CD4-positive, alpha-beta memory T cell (primary cell): ENCODE results near the gene TNFRSF11A. TPM values are rescaled to one million over a fixed set of nuclear protein-coding genes. Genes with fewer than 3 reads are reported as not detected.

Experiments used
- CTCF ChIA-PET: fragments of 350-600 bp; sonication (Branson Sonifier 250); formaldehyde crosslinking; loops from one replicate; lab custom pipeline; 2021; ENCODE audit warnings: inconsistent platforms; ENCODE audit not compliant: partially characterized antibody; lab: Charles Lee
- POLR2A ChIA-PET: fragments of 350-600 bp; sonication (Branson Sonifier 250); formaldehyde crosslinking; loops from one replicate; lab custom pipeline; 2021; ENCODE audit not compliant: partially characterized antibody; lab: Charles Lee
- DNase-seq, 5 donors: peaks; one replicate each; pipeline versions ENCODE4 v3.0.0 to v3.0.0-alpha.2; 2020 to 2022; ENCODE audit warnings: mixed read lengths in 1 of 5
- H3K27ac ChIP-seq: one replicate; pipeline ENCODE4 v1.7.0; 2013; ENCODE audit warnings: low read depth, low read length
- H3K27me3 ChIP-seq: 2 replicates; pipeline ENCODE4 v1.7.0; 2013; ENCODE audit warnings: mild to moderate bottlenecking, low read length, moderate library complexity; ENCODE audit not compliant: insufficient read depth
- H3K36me3 ChIP-seq: 2 replicates; pipeline ENCODE4 v1.7.0; 2013; ENCODE audit warnings: mild to moderate bottlenecking, low read length, moderate library complexity; ENCODE audit not compliant: insufficient read depth
- H3K4me1 ChIP-seq: 2 replicates; pipeline ENCODE4 v1.7.0; 2013; ENCODE audit warnings: mild to moderate bottlenecking, low read length, moderate library complexity; ENCODE audit not compliant: insufficient read depth
- H3K4me3 ChIP-seq, 2 donors: one replicate each; pipeline ENCODE4 v1.7.0; 2013; ENCODE audit warnings: low read length in 2 of 2, mild to moderate bottlenecking in 1 of 2
- H3K9me3 ChIP-seq, 2 donors: one replicate each; pipeline ENCODE4 v1.7.0; 2013; ENCODE audit warnings: low read length in 2 of 2, control low read depth in 1 of 2; ENCODE audit not compliant: control insufficient read depth in 1 of 2
- H3K27ac Mint-ChIP-seq, 7 donors: one replicate each; pipeline ENCODE4 v1.8.0; 2020 to 2021; ENCODE audit warnings: mixed read lengths in 7 of 7, mild to moderate bottlenecking in 6 of 7, inconsistent platforms in 3 of 7, moderate library complexity in 3 of 7
- H3K27me3 Mint-ChIP-seq, 2 donors: one replicate each; pipeline ENCODE4 v1.8.0; 2020 to 2021; ENCODE audit warnings: mixed read lengths in 2 of 2
- H3K36me3 Mint-ChIP-seq, 2 donors: one replicate each; pipeline ENCODE4 v1.8.0; 2020 to 2021; ENCODE audit warnings: mixed read lengths in 2 of 2, inconsistent platforms in 1 of 2, mild to moderate bottlenecking in 1 of 2
- H3K4me1 Mint-ChIP-seq, 4 donors: one replicate each; pipeline ENCODE4 v1.8.0; 2020 to 2021; ENCODE audit warnings: mixed read lengths in 4 of 4, mild to moderate bottlenecking in 1 of 4
- H3K4me3 Mint-ChIP-seq, 8 donors: one replicate each; pipeline ENCODE4 v1.8.0; 2020 to 2021; ENCODE audit warnings: mixed read lengths in 8 of 8, mild to moderate bottlenecking in 7 of 8, moderate library complexity in 6 of 8, inconsistent platforms in 3 of 8
- H3K9me3 Mint-ChIP-seq, 8 donors: one replicate each; pipeline ENCODE4 v1.8.0; 2020 to 2021; ENCODE audit warnings: mixed read lengths in 8 of 8, mild to moderate bottlenecking in 5 of 8, inconsistent platforms in 3 of 8, moderate library complexity in 1 of 8
- intact Hi-C: fragments of 100-400 bp; cut with micrococcal nuclease; formaldehyde crosslinking; loops from one replicate; pipeline ENCODE4 v1.15.1; 2023
- polyA plus RNA-seq, 2 donors: library from polyadenylated mRNA; unstranded; fragments of 300-500 nt; fragmentation: Illumina TruSeq; gene quantifications; one replicate each; pipeline ENCODE4 v1.2.3, GENCODE V29; 2021
- total RNA-seq, 2 experiments: library from RNA; stranded (reverse); gene quantifications; one replicate each; pipeline ENCODE4 v1.2.3, GENCODE V29; 2021

TNFRSF11A gene
- total and polyA plus RNA-seq, 4 experiments from 2014 or later = 0.49 to 6.5 (median 1.3) TPM

DNA sequence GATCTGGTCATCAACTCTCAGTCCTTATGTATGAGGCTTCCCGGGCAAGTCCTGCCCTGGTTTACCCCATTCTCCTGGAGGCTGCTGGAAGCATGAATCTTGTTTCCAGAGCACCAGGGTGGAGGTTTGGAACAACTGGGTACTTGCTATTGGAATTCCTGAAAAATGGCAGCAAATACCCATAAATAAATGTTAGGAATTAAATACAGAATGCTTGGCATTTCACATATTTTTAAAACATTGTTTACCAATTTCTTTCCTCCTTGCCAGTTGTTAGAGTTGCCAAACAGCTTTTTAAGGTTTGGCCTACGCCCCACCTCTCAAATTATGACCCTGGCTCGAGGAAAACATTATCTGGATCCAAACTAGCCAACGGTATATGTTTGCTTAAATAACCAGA is 107.1 kb downstream of the TNFRSF11A start:
- DNase-seq = no peak

DNA sequence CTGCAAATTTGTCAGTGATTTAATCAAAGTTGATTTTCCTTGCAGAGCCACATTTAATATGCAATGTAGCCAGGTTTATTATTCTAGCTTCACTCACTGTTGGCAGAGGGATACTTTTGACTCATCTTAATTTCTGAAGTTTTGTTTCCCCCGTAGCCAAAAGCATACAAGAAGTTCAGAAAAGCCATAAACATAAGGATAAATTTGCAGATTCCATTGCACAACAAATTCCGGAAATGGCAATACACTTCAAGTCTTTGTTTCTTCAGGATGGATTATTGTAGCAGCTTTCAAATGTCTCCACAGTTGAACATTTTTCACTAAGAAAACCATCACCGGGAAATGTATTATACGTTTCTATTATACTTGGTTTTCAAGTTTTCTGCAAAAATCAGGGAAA is 109.7 kb downstream of the TNFRSF11A start:
- Histone ChIP-seq H3K27ac (no peak overlapping the region), H3K36me3 (no peaks in the 10 kb centered on the region), H3K4me3 (no peak overlapping the region), H3K27me3 (no peaks in the 10 kb centered on the region), H3K4me1 (no peaks in the 10 kb centered on the region), H3K9me3 (no peaks in the 10 kb centered on the region)
- no peak for DNase-seq
- H3K4me3 Mint-ChIP-seq = no peak overlapping the region
- peaks cover 0 to 2% of the 10 kb centered on the region in 2 donors for H3K27me3 Mint-ChIP-seq
- intact Hi-C loops = no loop called here
- ChIA-PET POLR2A (no interaction called here), CTCF (interaction anchor here (0.9 to 1.5 kb wide), 2 partner anchors 14 to 149 kb away, joined by 3 to 4 read pairs; no protein-coding TSS in a partner anchor)
- H3K27ac Mint-ChIP-seq = no peak overlapping the region
- no peaks in the 10 kb centered on the region for H3K36me3 Mint-ChIP-seq
- peaks cover 0 to under 1% (median 0%) of the 10 kb centered on the region in 8 donors for H3K9me3 Mint-ChIP-seq
- no peaks in the 10 kb centered on the region for H3K4me1 Mint-ChIP-seq

More for the DNA sequence above, 107.1 kb downstream of the TNFRSF11A start:
- ChIA-PET POLR2A (no interaction called here), CTCF (interaction anchor here (0.8 to 1.4 kb wide), 2 partner anchors 12 to 152 kb away, joined by 3 to 5 read pairs; no protein-coding TSS in a partner anchor)
- no peak overlapping the region for H3K27ac Mint-ChIP-seq
- Histone ChIP-seq H3K4me1 (no peaks in the 10 kb centered on the region), H3K27ac (no peak overlapping the region), H3K27me3 (no peaks in the 10 kb centered on the region), H3K36me3 (no peaks in the 10 kb centered on the region), H3K4me3 (no peak overlapping the region), H3K9me3 (no peaks in the 10 kb centered on the region)
- H3K36me3 Mint-ChIP-seq = no peaks in the 10 kb centered on the region
- no peaks in the 10 kb centered on the region for H3K4me1 Mint-ChIP-seq
- H3K27me3 Mint-ChIP-seq = peaks cover 0 to 1% of the 10 kb centered on the region in 2 donors
- intact Hi-C loops = no loop called here
- peaks cover 0 to 8% (median 3%) of the 10 kb centered on the region in 8 donors for H3K9me3 Mint-ChIP-seq
- H3K4me3 Mint-ChIP-seq = no peak overlapping the region

DNA sequence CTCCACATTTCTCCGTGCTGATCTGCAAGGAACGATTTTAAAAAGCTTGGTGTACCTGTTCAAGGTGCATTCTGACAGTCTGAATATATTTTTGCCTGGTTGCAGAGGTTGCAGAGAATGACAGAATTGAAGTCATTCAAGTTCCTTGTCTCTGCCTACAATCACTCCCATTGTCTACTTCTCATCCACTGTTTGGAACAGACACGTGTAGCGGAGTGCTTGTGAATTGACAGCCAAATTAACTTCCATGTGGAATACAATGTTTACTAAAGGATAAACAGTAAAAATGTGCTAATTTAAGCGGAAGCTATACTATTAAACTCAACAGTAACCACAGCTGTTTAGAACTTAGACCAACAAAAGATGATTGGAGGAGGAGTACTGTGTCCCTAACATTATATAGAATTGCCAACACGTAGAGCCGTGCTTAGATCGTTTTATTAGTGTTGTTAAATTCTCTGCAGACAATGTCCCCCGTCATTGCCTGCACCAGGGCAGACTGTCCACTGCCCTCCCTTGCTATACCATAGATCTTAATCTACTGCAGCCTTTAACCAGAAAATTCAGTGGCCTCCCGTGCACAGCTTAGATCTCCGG is 110.4 kb downstream of the TNFRSF11A start:
- Histone ChIP-seq H3K36me3 (no peaks in the 10 kb centered on the region), H3K9me3 (no peaks in the 10 kb centered on the region), H3K4me3 (no peak overlapping the region), H3K27ac (no peak overlapping the region), H3K4me1 (no peaks in the 10 kb centered on the region), H3K27me3 (no peaks in the 10 kb centered on the region)
- H3K4me1 Mint-ChIP-seq = no peaks in the 10 kb centered on the region
- ChIA-PET POLR2A (no interaction called here), CTCF (interaction anchor here (1.5 kb wide), 1 partner anchor 149 kb away, joined by 4 read pairs; no protein-coding TSS in a partner anchor)
- H3K27ac Mint-ChIP-seq = no peak overlapping the region
- no peak overlapping the region for H3K4me3 Mint-ChIP-seq
- no peaks in the 10 kb centered on the region for H3K36me3 Mint-ChIP-seq
- no peak for DNase-seq
- intact Hi-C loops = no loop called here
- peaks cover 0 to 2% of the 10 kb centered on the region in 2 donors for H3K27me3 Mint-ChIP-seq
- no peaks in the 10 kb centered on the region for H3K9me3 Mint-ChIP-seq

DNA sequence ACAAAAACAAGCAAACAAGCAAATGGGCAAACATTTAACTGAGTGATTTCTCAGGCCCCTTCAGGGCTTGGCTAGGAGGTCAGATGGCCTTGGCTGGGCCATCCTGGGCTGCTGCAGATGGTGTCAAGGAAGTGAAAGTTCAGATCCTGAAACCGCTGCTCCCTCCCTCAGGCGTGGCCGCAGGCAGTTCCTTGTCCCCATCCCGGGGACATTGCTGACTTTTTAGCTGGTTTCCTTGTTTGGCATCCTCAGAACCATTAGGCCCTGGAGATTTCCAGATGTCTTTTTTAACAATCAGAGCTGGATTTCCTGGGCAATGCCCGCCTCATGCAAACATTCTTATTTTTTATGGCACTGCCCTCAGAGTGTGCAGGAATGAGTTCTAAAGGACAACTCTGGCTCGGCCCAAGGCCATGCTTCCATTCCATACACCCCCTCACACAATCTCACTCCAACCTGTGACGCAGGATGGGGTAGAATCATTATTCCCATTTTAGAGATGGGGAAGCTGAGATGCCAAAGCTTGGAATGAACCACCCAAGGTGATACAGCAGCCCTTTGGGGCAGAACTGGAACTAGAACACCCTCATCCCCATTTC is 111.6 kb downstream of the TNFRSF11A start:
- no peak overlapping the region for H3K4me3 Mint-ChIP-seq
- no peaks in the 10 kb centered on the region for H3K4me1 ChIP-seq
- POLR2A ChIA-PET = interaction anchor here (1.2 kb wide), 1 partner anchor 15 kb away, joined by 3 read pairs; no protein-coding TSS in a partner anchor
- H3K4me1 Mint-ChIP-seq = no peaks in the 10 kb centered on the region
- no peak overlapping the region for H3K4me3 ChIP-seq
- no peaks in the 10 kb centered on the region for H3K36me3 ChIP-seq
- intact Hi-C loops = no loop called here
- no peaks in the 10 kb centered on the region for H3K9me3 Mint-ChIP-seq
- no peaks in the 10 kb centered on the region for H3K27me3 ChIP-seq
- CTCF ChIA-PET = interaction anchor here (0.8 to 3.0 kb wide), 3 partner anchors 8 to 147 kb away, joined by 3 to 19 read pairs (median 4); no protein-coding TSS in a partner anchor
- no peak for DNase-seq
- H3K27ac ChIP-seq = no peak overlapping the region
- H3K27ac Mint-ChIP-seq = no peak overlapping the region
- peaks cover 0 to 2% of the 10 kb centered on the region in 2 donors for H3K27me3 Mint-ChIP-seq
- no peaks in the 10 kb centered on the region for H3K9me3 ChIP-seq
- H3K36me3 Mint-ChIP-seq = no peaks in the 10 kb centered on the region

DNA sequence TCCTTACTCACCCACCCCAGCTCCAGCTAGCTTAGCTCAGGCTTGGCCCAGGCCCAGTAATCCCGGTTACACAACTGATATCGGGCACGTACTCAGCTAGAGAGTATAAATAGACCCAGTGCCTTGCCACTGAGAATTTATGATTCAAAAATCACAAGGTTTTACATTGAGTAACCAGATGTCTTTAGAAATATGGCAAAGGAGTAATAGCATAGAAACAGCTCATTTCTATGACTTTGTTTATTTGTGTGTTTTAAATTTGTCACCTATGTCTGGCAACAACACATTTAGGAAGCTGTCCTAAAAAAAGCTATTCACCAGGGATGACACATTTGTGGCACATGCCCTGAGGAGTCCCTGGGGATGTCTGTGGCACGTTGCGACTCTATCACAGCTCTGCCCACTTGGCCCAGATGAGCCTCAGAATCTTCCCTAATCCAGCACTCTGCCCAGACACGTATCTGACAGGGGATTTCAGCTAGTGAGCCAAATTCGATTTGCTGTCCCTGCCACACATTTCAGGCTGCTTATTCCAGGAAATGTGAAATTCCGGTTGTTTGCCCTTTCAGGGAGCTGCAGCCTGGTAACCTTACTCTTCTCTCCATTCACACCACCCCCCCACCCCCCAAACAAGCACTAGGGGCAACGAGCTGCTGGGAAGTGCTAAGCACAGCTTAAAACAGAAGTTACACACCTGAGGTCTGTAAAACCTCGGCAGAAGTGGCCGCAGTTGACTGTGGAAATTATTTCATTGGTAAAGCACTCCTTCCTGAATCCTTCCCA is 112.3 kb downstream of the TNFRSF11A start:
- peak overlapping the region in 1 of 7 donors; percentile 47 for H3K27ac Mint-ChIP-seq
- CTCF ChIA-PET = interaction anchor here (0.8 to 3.0 kb wide), 5 partner anchors 9 to 147 kb away, joined by 3 to 19 read pairs (median 3); no protein-coding TSS in a partner anchor
- no peaks in the 10 kb centered on the region for H3K9me3 Mint-ChIP-seq
- H3K27me3 Mint-ChIP-seq = peaks cover 0 to 2% of the 10 kb centered on the region in 2 donors
- Histone ChIP-seq H3K27me3 (no peaks in the 10 kb centered on the region), H3K4me1 (no peaks in the 10 kb centered on the region), H3K36me3 (no peaks in the 10 kb centered on the region), H3K27ac (no peak overlapping the region), H3K9me3 (no peaks in the 10 kb centered on the region), H3K4me3 (no peak overlapping the region)
- no peaks in the 10 kb centered on the region for H3K36me3 Mint-ChIP-seq
- DNase-seq = no peak
- intact Hi-C loops = no loop called here
- H3K4me1 Mint-ChIP-seq = no peaks in the 10 kb centered on the region
- H3K4me3 Mint-ChIP-seq = no peak overlapping the region
- POLR2A ChIA-PET = interaction anchor here (1.2 kb wide), 1 partner anchor 16 kb away, joined by 3 read pairs; no protein-coding TSS in a partner anchor

DNA sequence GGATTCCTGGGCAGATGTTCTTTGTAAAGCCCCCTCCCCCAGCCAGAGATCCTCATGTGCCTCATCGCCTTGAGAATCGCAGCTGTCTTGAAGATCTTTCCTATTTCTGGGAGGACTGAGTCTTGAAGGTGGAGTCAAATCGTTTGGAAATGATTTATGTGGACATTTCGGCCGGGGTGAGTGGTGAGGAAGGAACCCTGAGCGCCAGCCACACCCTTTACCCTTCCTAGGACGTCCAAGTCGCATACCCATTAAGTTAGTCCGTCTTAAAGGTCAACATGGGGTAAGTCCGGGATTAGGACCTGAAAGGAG is 112.9 kb downstream of the TNFRSF11A start:
- H3K36me3 Mint-ChIP-seq = no peaks in the 10 kb centered on the region
- CTCF ChIA-PET = interaction anchor here (0.8 to 3.0 kb wide), 3 partner anchors 9 to 146 kb away, joined by 3 to 19 read pairs (median 3); no protein-coding TSS in a partner anchor

DNA sequence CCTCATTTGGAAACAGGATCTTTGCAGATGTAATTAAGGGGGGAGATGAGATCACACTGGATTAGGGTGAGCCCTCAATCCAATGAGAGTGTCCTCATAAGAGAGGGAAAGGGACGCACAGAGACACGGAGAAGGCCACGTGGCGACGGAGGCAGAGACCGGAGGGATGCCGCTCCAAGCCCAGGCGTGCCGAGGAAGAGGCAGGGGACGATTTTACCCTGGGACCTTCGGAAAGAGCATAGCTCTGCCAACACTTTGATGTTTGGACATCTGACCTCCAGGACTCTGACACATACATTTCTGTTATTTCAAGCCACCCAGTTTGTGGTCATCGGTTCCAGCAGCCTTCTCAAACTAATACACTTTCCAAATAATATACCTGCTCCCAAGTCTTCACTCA is 113.3 kb downstream of the TNFRSF11A start:
- CTCF ChIA-PET = interaction anchor here (3.0 kb wide), 1 partner anchor 12 kb away, joined by 19 read pairs; no protein-coding TSS in a partner anchor

More for the DNA sequence above, 112.9 kb downstream of the TNFRSF11A start:
- DNase-seq = no peak
- Histone ChIP-seq H3K4me3 (no peak overlapping the region), H3K4me1 (no peaks in the 10 kb centered on the region), H3K27ac (no peak overlapping the region), H3K9me3 (no peaks in the 10 kb centered on the region), H3K27me3 (no peaks in the 10 kb centered on the region), H3K36me3 (no peaks in the 10 kb centered on the region)
- intact Hi-C loops = no loop called here
- Mint-ChIP-seq H3K9me3 (no peaks in the 10 kb centered on the region), H3K27ac (no peak overlapping the region), H3K4me3 (no peak overlapping the region), H3K4me1 (no peaks in the 10 kb centered on the region), H3K27me3 (peaks cover 0 to 2% of the 10 kb centered on the region in 2 donors)
- POLR2A ChIA-PET = no interaction called here

More for the DNA sequence above, 113.3 kb downstream of the TNFRSF11A start:
- no peaks in the 10 kb centered on the region for H3K27me3 ChIP-seq
- POLR2A ChIA-PET = no interaction called here
- no peak overlapping the region for H3K4me3 Mint-ChIP-seq
- H3K4me1 Mint-ChIP-seq = no peaks in the 10 kb centered on the region
- H3K27ac Mint-ChIP-seq = peak overlapping the region in 1 of 7 donors; percentile 43
- intact Hi-C loops = no loop called here
- no peak for DNase-seq
- H3K9me3 ChIP-seq = no peaks in the 10 kb centered on the region
- no peaks in the 10 kb centered on the region for H3K36me3 Mint-ChIP-seq
- H3K27me3 Mint-ChIP-seq = peaks cover 0 to 2% of the 10 kb centered on the region in 2 donors
- H3K36me3 ChIP-seq = no peaks in the 10 kb centered on the region
- H3K4me1 ChIP-seq = no peaks in the 10 kb centered on the region
- H3K9me3 Mint-ChIP-seq = no peaks in the 10 kb centered on the region
- H3K27ac ChIP-seq = no peak overlapping the region
- no peak overlapping the region for H3K4me3 ChIP-seq
